Rectal smooth muscle tissue (tissue), 1 donor: ENCODE measurements around the gene LPP.

Experiments used
- H3K27ac ChIP-seq: one replicate; pipeline ENCODE4 v1.7.0; 2013; ENCODE audit warnings: low read depth, low read length, inconsistent platforms
- H3K27me3 ChIP-seq: one replicate; pipeline ENCODE4 v1.7.0; 2013; ENCODE audit warnings: low read length; ENCODE audit not compliant: control insufficient read depth, insufficient read depth
- H3K36me3 ChIP-seq: one replicate; pipeline ENCODE4 v1.7.0; 2013; ENCODE audit warnings: low read length; ENCODE audit not compliant: control insufficient read depth, insufficient read depth
- H3K4me1 ChIP-seq: one replicate; pipeline ENCODE4 v1.7.0; 2013; ENCODE audit warnings: low read length; ENCODE audit not compliant: control insufficient read depth, insufficient read depth
- H3K4me3 ChIP-seq: one replicate; pipeline ENCODE4 v1.7.0; 2013; ENCODE audit warnings: low read length
- H3K9ac ChIP-seq: one replicate; pipeline ENCODE4 v1.7.0; 2013; ENCODE audit warnings: low read length

The LPP gene

DNA sequence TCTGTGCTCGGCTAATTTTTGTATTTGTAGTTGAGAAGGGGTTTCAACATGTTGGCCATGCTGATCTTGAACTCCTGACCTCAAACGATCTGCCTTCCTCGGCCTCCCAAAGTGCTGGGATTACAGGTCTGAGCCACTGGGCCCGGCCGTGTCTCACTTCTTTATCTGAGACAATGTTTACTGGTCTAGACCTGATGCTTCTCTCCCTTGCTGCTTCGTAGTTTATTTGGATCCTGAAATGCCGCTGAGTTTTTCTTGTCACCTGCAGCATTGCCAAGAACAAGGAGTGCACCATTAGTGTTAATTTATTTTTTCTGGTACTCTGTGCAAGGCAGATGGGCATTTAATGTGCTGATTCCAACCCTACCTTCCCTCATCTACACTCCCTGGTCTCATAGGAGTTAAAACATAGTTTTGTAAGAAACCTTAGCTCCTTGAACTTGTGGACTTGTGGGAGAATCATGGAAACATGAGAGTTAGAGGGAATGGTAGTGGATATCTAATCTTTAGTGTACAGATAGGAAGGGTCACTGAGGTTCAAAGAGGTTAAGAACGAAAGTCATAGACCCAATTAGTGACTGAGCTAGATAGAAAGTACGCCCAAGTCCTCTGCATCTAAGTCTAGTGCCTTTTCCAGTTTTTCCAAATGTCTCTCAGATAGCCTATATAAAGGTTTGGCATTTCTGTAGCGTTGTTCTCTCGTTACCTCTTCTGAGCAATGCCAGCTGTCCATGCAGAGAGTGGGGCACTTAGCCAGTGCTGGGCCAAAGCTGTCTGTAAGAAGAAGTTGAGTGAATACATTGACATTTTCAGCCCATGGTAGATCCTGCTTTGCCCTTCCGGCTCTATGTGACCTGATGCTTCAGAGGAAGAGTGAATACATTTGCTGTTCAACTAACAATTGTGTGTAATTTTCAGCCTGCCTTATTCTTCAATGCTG lies 244.1 kb downstream of the LPP start:
- peaks cover 16% of the 10 kb centered on the region for H3K4me1 ChIP-seq
- H3K36me3 ChIP-seq, result no peaks in the 10 kb centered on the region
- peak overlapping the region; percentile 15 for H3K27ac ChIP-seq
- no peak overlapping the region for H3K4me3 ChIP-seq
- no peak overlapping the region for H3K9ac ChIP-seq
- H3K27me3 ChIP-seq, result no peaks in the 10 kb centered on the region

DNA sequence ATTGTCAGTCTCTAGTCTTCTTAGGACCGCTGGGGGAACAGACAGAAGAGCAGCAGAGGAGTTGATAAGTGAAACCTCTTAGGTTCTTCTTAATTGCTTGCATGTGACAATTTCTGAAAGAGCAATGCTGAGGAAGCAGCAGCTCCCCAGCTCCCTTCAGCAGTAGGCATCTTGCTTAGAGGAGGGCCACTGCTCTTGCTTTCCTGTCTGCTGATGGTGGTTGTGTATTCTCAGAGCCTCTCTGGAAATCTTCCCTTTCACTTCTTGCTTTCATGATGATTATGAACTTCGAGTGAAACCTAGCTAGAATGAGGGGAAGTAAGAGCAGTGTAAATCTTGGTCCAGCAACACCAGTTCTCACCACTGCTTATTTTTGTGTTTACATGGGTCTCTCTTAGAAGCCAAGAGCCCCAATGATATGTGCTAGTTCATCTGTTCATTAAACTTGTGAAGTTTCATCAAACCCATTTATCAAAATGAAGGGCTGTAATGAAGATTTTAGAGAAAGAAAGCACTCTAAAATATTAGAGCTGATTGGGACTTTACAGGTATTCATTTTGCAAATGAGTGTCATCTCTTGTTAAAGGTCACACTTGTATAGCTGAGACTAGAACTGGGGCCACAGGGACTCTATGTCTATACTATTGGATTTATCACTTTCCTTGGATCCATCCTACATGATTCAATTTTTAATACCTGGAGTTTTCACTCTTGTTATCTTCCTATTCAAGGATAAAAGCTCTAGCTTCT lies 246.7 kb downstream of the LPP start:
- Histone ChIP-seq H3K27me3 (no peaks in the 10 kb centered on the region), H3K27ac (no peak overlapping the region), H3K4me1 (peaks cover 16% of the 10 kb centered on the region), H3K36me3 (no peaks in the 10 kb centered on the region), H3K9ac (no peak overlapping the region), H3K4me3 (no peak overlapping the region)

DNA sequence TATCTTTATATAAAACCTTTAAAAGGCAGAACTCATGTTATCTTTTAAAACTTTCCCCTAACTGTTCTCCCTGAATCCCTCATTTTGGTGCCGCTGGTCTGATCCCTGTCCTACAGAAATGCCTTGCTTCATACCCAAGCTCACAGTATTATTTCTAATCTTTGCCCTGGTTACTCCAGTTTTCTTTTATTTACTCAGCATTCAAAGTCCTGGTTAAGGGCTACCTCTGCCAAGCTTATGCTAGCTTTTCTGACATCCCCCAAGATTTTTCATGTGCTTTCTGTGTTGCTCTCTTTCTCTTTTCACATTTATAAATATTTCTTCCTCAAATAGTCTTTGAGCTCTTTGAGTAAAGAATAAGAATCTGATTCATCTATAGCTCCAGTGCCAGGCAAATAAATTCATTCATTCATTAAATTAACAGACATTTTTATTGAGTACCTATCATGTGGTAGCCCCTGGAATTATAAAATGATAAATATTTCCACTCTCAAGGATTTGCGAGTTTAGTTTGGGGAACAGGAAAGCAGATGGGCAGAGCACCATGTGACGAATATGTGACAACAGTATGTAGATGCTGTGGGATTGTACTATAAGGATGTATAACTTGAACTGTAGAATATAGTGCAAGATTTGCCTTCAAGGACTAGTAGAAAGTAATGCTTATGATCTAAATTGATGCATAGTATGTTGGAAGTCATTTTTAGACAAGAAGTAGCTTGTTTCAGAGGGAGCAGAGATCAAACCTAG lies 247.5 kb downstream of the LPP start:
- H3K9ac ChIP-seq, result no peak overlapping the region
- no peak overlapping the region for H3K27ac ChIP-seq
- H3K27me3 ChIP-seq, result no peaks in the 10 kb centered on the region
- no peak overlapping the region for H3K4me3 ChIP-seq
- no peaks in the 10 kb centered on the region for H3K36me3 ChIP-seq
- H3K4me1 ChIP-seq, result peaks cover 16% of the 10 kb centered on the region

- Histone ChIP-seq H3K4me1 (peaks cover 9% of the 10 kb centered on the region), H3K27ac (no peak overlapping the region)
Measured at GRCh38 chr3:188402229-188402628, 248.3 kb downstream of the LPP start.

GRCh38 chr3:188403404-188403803 lies 249.4 kb downstream of the LPP start:
- Histone ChIP-seq H3K36me3 (no peaks in the 10 kb centered on the region), H3K4me1 (peaks cover 9% of the 10 kb centered on the region), H3K27ac (no peak overlapping the region), H3K9ac (no peak overlapping the region), H3K4me3 (no peak overlapping the region), H3K27me3 (no peaks in the 10 kb centered on the region)

More at GRCh38 chr3:188402229-188402628, 248.3 kb downstream of the LPP start:
- H3K27me3 ChIP-seq, result no peaks in the 10 kb centered on the region
- H3K9ac ChIP-seq, result no peak overlapping the region
- H3K36me3 ChIP-seq, result no peaks in the 10 kb centered on the region
- no peak overlapping the region for H3K4me3 ChIP-seq

DNA sequence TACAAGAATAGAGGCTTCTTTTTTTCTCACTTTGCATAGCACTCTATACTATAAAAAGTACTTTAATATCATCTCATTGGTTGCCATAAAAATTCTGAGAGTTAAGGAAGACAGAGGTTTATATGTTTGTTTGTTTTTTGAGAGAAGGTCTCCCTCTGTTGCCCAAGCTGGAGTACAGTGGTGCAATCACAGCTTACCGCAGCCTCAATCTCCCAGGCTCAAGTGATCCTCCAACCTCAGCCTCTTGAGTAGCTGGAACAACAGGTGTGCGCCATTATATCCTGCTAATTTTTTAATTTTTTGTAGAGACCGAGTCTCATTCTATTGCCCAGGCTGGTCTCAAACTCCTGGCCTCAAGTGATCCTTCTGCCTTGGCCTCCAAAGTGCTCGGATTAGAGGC lies 250.2 kb downstream of the LPP start:
- H3K27ac ChIP-seq, result no peak overlapping the region
- H3K4me1 ChIP-seq, result peaks cover 9% of the 10 kb centered on the region
- H3K9ac ChIP-seq, result no peak overlapping the region
- no peaks in the 10 kb centered on the region for H3K36me3 ChIP-seq
- no peak overlapping the region for H3K4me3 ChIP-seq
- no peaks in the 10 kb centered on the region for H3K27me3 ChIP-seq

DNA sequence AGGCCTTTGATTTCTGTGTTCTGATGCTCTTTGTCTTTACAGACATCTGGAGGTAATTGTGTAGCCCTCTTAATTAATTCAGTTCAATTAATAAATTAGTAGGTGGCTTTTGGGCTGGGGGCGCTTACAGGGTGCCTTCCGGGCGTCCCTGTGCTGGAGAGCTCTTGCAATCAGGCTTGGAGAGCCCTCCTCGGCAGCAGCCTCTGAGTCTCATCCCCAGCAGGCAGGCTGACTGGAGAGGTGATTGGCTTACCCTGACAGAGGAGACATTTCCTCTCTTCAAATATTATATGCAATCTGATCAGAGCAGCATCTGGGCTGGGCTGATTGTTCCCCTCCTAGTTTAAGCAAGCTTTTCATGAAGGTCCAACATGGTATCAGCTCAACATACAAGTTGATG lies 250.7 kb downstream of the LPP start:
- Histone ChIP-seq H3K36me3 (no peaks in the 10 kb centered on the region), H3K27me3 (no peaks in the 10 kb centered on the region), H3K4me1 (peaks cover 9% of the 10 kb centered on the region), H3K9ac (no peak overlapping the region), H3K27ac (no peak overlapping the region), H3K4me3 (no peak overlapping the region)

- H3K27me3 ChIP-seq, result no peaks in the 10 kb centered on the region
- H3K9ac ChIP-seq, result no peak overlapping the region
- H3K27ac ChIP-seq, result no peak overlapping the region
- H3K4me1 ChIP-seq, result no peaks in the 10 kb centered on the region
- H3K36me3 ChIP-seq, result no peaks in the 10 kb centered on the region
- no peak overlapping the region for H3K4me3 ChIP-seq
Measured at GRCh38 chr3:188407158-188407880, 253.4 kb downstream of the LPP start.

- Histone ChIP-seq H3K4me1 (no peaks in the 10 kb centered on the region), H3K4me3 (no peak overlapping the region), H3K36me3 (no peaks in the 10 kb centered on the region), H3K9ac (no peak overlapping the region), H3K27ac (no peak overlapping the region), H3K27me3 (no peaks in the 10 kb centered on the region)
Measured at GRCh38 chr3:188408831-188409230, 254.9 kb downstream of the LPP start.

- H3K27me3 ChIP-seq, result no peaks in the 10 kb centered on the region
- H3K9ac ChIP-seq, result no peak overlapping the region
- H3K27ac ChIP-seq, result no peak overlapping the region
- no peak overlapping the region for H3K4me3 ChIP-seq
- H3K4me1 ChIP-seq, result no peaks in the 10 kb centered on the region
- no peaks in the 10 kb centered on the region for H3K36me3 ChIP-seq
Measured at GRCh38 chr3:188411750-188412149, 257.8 kb downstream of the LPP start.

- Histone ChIP-seq H3K4me1 (no peaks in the 10 kb centered on the region), H3K27me3 (no peaks in the 10 kb centered on the region), H3K4me3 (no peak overlapping the region), H3K9ac (no peak overlapping the region), H3K27ac (no peak overlapping the region), H3K36me3 (no peaks in the 10 kb centered on the region)
Measured at GRCh38 chr3:188415196-188415595, 261.2 kb downstream of the LPP start.

DNA sequence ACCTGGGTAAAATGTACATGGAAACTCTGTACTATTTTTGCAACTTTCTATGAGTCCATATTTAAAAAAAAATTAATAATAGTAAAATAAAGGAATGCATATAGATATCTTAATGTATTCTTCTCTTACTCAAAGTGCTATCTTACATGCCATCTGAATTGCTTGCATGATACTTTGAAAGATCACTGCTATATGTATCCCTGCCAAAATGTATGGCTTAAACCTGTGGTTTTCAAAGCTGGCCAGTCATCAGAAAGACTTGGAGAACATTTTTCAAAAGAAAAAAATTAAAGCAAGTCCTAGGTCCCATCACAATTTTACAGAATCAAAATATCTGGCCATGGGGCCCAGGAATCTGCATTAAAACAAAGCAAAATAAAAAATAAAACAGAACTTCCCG lies 262.1 kb downstream of the LPP start:
- no peaks in the 10 kb centered on the region for H3K27me3 ChIP-seq
- no peak overlapping the region for H3K4me3 ChIP-seq
- no peak overlapping the region for H3K27ac ChIP-seq
- peaks cover 4% of the 10 kb centered on the region for H3K4me1 ChIP-seq
- H3K36me3 ChIP-seq, result no peaks in the 10 kb centered on the region
- no peak overlapping the region for H3K9ac ChIP-seq
